ENCODE data around the gene BNC1. TPM values are rescaled to one million over a fixed set of nuclear protein-coding genes. Genes with fewer than 3 reads are reported as not detected.

Gene BNC1
- total RNA-seq, 2 donors from 2014 or later: 0.49 to 1.2 TPM

- Histone ChIP-seq H3K27me3 (replicated peaks; ENCODE audit: insufficient read depth) (no peaks in the 10 kb centered on the region), H3K4me3 (no peak overlapping the region), H3K9me3 (no peaks in the 10 kb centered on the region), H3K27ac (no peak overlapping the region), H3K4me1 (ENCODE audit: control insufficient read depth in 1 of 2, low read depth in 2 of 2) (no peaks in the 10 kb centered on the region), H3K36me3 (no peaks in the 10 kb centered on the region)
- TF ChIP-seq CTCF (IDR thresholded peaks at IDR 0.05): no peak
- ATAC-seq (ENCODE audit: insufficient number of reproducible peaks, low FRiP score, low read depth): no peak
- DNase-seq (ENCODE audit: low spot score): no peak
Measured at GRCh38 chr15:83318036-83318435, 33.6 kb upstream of the BNC1 start.

DNA sequence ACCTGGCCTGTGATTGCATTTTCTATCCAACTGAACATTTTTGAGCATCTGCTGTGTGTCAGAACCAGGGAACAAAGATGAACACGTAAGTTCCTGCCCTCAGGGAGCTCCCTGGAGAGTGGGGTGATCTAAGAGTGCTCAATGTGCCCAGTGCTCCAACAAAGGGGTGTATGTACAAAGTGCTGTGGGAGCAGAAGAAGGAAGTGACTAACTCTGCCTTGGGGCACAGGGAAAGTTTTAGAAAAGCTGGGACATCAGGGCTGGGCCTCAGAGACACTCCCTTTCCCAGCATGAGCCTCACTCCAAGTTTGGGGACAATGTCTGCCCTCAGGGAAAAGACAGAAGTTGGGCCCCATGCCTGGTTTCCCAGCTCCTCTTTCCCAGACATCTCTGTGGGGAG lies 27.6 kb upstream of the BNC1 start:
- no peak for TF ChIP-seq CTCF (IDR thresholded peaks at IDR 0.05)
- Histone ChIP-seq H3K27me3 (replicated peaks; ENCODE audit: insufficient read depth) (no peaks in the 10 kb centered on the region), H3K36me3 (no peaks in the 10 kb centered on the region), H3K4me3 (no peak overlapping the region), H3K27ac (no peak overlapping the region), H3K9me3 (no peaks in the 10 kb centered on the region), H3K4me1 (ENCODE audit: control insufficient read depth in 1 of 2, low read depth in 2 of 2) (no peaks in the 10 kb centered on the region)
- DNase-seq (ENCODE audit: low spot score) (no peak), ATAC-seq (ENCODE audit: insufficient number of reproducible peaks, low FRiP score, low read depth) (no peak)

GRCh38 chr15:83310521-83311456 lies 26.3 kb upstream of the BNC1 start:
- Histone ChIP-seq H3K27ac (no peak overlapping the region), H3K36me3 (no peaks in the 10 kb centered on the region), H3K9me3 (no peaks in the 10 kb centered on the region), H3K4me3 (no peak overlapping the region), H3K4me1 (ENCODE audit: control insufficient read depth in 1 of 2, low read depth in 2 of 2) (no peaks in the 10 kb centered on the region), H3K27me3 (replicated peaks; ENCODE audit: insufficient read depth) (no peaks in the 10 kb centered on the region)
- no peak for ATAC-seq (ENCODE audit: insufficient number of reproducible peaks, low FRiP score, low read depth)
- no peak for DNase-seq (ENCODE audit: low spot score)
- no peak for TF ChIP-seq CTCF (IDR thresholded peaks at IDR 0.05)

DNA sequence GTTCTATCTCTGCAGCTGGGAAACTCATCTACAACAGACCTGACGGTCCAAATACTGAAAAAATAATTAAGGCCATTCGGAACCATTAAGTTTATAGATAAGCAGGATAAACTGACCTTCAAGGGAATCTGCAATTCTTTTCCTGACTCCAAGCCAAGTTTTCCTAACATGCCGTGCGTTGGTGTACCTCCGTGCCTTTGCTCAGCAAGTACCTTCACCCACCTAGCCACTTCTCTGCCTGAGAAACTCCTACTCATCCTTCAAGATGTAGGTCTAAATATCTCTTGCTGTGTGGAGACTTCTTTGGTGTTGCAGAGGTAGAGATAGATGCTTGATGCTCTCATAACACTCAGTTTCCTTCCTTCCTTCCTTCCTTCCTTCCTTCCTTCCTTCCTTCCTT lies 24.2 kb upstream of the BNC1 start:
- Histone ChIP-seq H3K4me1 (ENCODE audit: control insufficient read depth in 1 of 2, low read depth in 2 of 2) (no peaks in the 10 kb centered on the region), H3K4me3 (no peak overlapping the region), H3K27me3 (replicated peaks; ENCODE audit: insufficient read depth) (no peaks in the 10 kb centered on the region), H3K36me3 (no peaks in the 10 kb centered on the region), H3K9me3 (no peaks in the 10 kb centered on the region), H3K27ac (no peak overlapping the region)
- TF ChIP-seq CTCF (IDR thresholded peaks at IDR 0.05): no peak
- ATAC-seq (ENCODE audit: insufficient number of reproducible peaks, low FRiP score, low read depth): no peak
- no peak for DNase-seq (ENCODE audit: low spot score)

GRCh38 chr15:83306561-83306960 lies 22.1 kb upstream of the BNC1 start:
- no peak for ATAC-seq (ENCODE audit: insufficient number of reproducible peaks, low FRiP score, low read depth)
- TF ChIP-seq CTCF (IDR thresholded peaks at IDR 0.05): no peak
- H3K27ac ChIP-seq: no peak overlapping the region
- no peak overlapping the region for H3K4me3 ChIP-seq
- no peak for DNase-seq (ENCODE audit: low spot score)
- H3K27me3 ChIP-seq (replicated peaks; ENCODE audit: insufficient read depth): no peaks in the 10 kb centered on the region
- H3K36me3 ChIP-seq: no peaks in the 10 kb centered on the region
- H3K9me3 ChIP-seq: no peaks in the 10 kb centered on the region
- no peaks in the 10 kb centered on the region for H3K4me1 ChIP-seq (ENCODE audit: control insufficient read depth in 1 of 2, low read depth in 2 of 2)
